CD8-positive, alpha-beta memory T cell (primary cell): ENCODE results near the gene RGCC. TPM values are rescaled to one million over a fixed set of nuclear protein-coding genes. Genes with fewer than 3 reads are reported as not detected.

Experiments
- CTCF ChIA-PET: fragments of 350-600 bp; sonication (Branson Sonifier 250); formaldehyde crosslinking; loops from one replicate; lab custom pipeline; 2021; ENCODE audit warnings: antibody characterized with exemption; lab: Charles Lee
- POLR2A ChIA-PET: fragments of 350-600 bp; sonication (Branson Sonifier 250); formaldehyde crosslinking; loops from one replicate; lab custom pipeline; 2021; ENCODE audit warnings: antibody characterized with exemption; lab: Charles Lee
- DNase-seq, 5 donors: peaks; one replicate each; pipeline versions ENCODE4 v3.0.0 to v3.0.0-alpha.2; 2020 to 2022; ENCODE audit warnings: mixed read lengths in 1 of 5
- H3K27ac ChIP-seq: one replicate; pipeline ENCODE4 v1.7.0; 2013; ENCODE audit warnings: low read depth, mild to moderate bottlenecking, low read length, moderate library complexity
- H3K27me3 ChIP-seq: 2 replicates; pipeline ENCODE4 v1.7.0; 2013; ENCODE audit warnings: low read length, mild to moderate bottlenecking; ENCODE audit not compliant: insufficient read depth, poor library complexity, severe bottlenecking
- H3K36me3 ChIP-seq: 2 replicates; pipeline ENCODE4 v1.7.0; 2013; ENCODE audit warnings: mild to moderate bottlenecking, low read length, moderate library complexity; ENCODE audit not compliant: insufficient read depth
- H3K4me1 ChIP-seq: 2 replicates; pipeline ENCODE4 v1.7.0; 2013; ENCODE audit warnings: mild to moderate bottlenecking, low read length, moderate library complexity; ENCODE audit not compliant: insufficient read depth
- H3K4me3 ChIP-seq: 2 replicates; pipeline ENCODE4 v1.7.0; 2013; ENCODE audit warnings: mild to moderate bottlenecking, low read length
- H3K9me3 ChIP-seq: 2 replicates; pipeline ENCODE4 v1.7.0; 2013; ENCODE audit warnings: mild to moderate bottlenecking, low read length
- H3K27ac Mint-ChIP-seq, 8 donors: one replicate each; pipeline ENCODE4 v1.8.0; 2020 to 2021; ENCODE audit warnings: mixed read lengths in 8 of 8, mild to moderate bottlenecking in 6 of 8, inconsistent platforms in 3 of 8, moderate library complexity in 3 of 8
- H3K27me3 Mint-ChIP-seq, 2 donors: one replicate each; pipeline ENCODE4 v1.8.0; 2020 to 2021; ENCODE audit warnings: mixed read lengths in 2 of 2, mild to moderate bottlenecking in 1 of 2, moderate library complexity in 1 of 2
- H3K36me3 Mint-ChIP-seq, 3 donors: one replicate each; pipeline ENCODE4 v1.8.0; 2020 to 2021; ENCODE audit warnings: mixed read lengths in 3 of 3, inconsistent platforms in 1 of 3, mild to moderate bottlenecking in 1 of 3
- H3K4me1 Mint-ChIP-seq, 3 donors: one replicate each; pipeline ENCODE4 v1.8.0; 2020 to 2021; ENCODE audit warnings: mixed read lengths in 3 of 3, inconsistent platforms in 1 of 3, mild to moderate bottlenecking in 1 of 3
- H3K4me3 Mint-ChIP-seq, 7 donors: one replicate each; pipeline ENCODE4 v1.8.0; 2020 to 2021; ENCODE audit warnings: mixed read lengths in 7 of 7, mild to moderate bottlenecking in 6 of 7, moderate library complexity in 4 of 7, inconsistent platforms in 2 of 7
- H3K9me3 Mint-ChIP-seq, 5 donors: one replicate each; pipeline ENCODE4 v1.8.0; 2020 to 2022; ENCODE audit warnings: mixed read lengths in 5 of 5, mild to moderate bottlenecking in 3 of 5, moderate library complexity in 2 of 5, inconsistent platforms in 1 of 5
- polyA plus RNA-seq: library from polyadenylated mRNA; unstranded; fragments of 300-500 nt; fragmentation: Illumina TruSeq; gene quantifications from one replicate; pipeline ENCODE4 v1.2.3, GENCODE V29; 2021
- total RNA-seq, 2 experiments: library from RNA; stranded (reverse); gene quantifications; one replicate each; pipeline ENCODE4 v1.2.3, GENCODE V29; 2021

The RGCC gene
- total and polyA plus RNA-seq, 3 experiments from 2014 or later = 83.0 to 110 (median 107) TPM

- H3K4me1 Mint-ChIP-seq = peaks cover 0 to 9% (median 4%) of the 10 kb centered on the region in 3 donors
- ChIA-PET POLR2A (no interaction called here), CTCF (no interaction called here)
- Histone ChIP-seq H3K27me3 (no peaks in the 10 kb centered on the region), H3K9me3 (no peaks in the 10 kb centered on the region), H3K4me1 (no peaks in the 10 kb centered on the region), H3K27ac (no peak overlapping the region), H3K4me3 (no peak overlapping the region), H3K36me3 (no peaks in the 10 kb centered on the region)
- DNase-seq = no peak
- H3K4me3 Mint-ChIP-seq = no peak overlapping the region
- H3K9me3 Mint-ChIP-seq = peaks cover 0 to 3% (median 0%) of the 10 kb centered on the region in 5 donors
- peak overlapping the region in 1 of 8 donors; percentile 72 for H3K27ac Mint-ChIP-seq
- H3K36me3 Mint-ChIP-seq = peaks cover 0 to 4% (median 0%) of the 10 kb centered on the region in 3 donors
- H3K27me3 Mint-ChIP-seq = no peaks in the 10 kb centered on the region
Measured at GRCh38 chr13:41509971-41510370, 52.6 kb downstream of the RGCC start.

- H3K4me1 ChIP-seq = no peaks in the 10 kb centered on the region
- Mint-ChIP-seq H3K36me3 (no peaks in the 10 kb centered on the region), H3K9me3 (no peaks in the 10 kb centered on the region), H3K4me1 (peaks cover 0 to 2% (median 0%) of the 10 kb centered on the region in 3 donors), H3K27me3 (no peaks in the 10 kb centered on the region), H3K27ac (no peak overlapping the region), H3K4me3 (no peak overlapping the region)
- no peak overlapping the region for H3K4me3 ChIP-seq
- H3K36me3 ChIP-seq = no peaks in the 10 kb centered on the region
- DNase-seq = no peak
- ChIA-PET POLR2A (no interaction called here), CTCF (no interaction called here)
- no peaks in the 10 kb centered on the region for H3K9me3 ChIP-seq
- H3K27ac ChIP-seq = no peak overlapping the region
- H3K27me3 ChIP-seq = no peaks in the 10 kb centered on the region
Measured at GRCh38 chr13:41511827-41512226, 54.5 kb downstream of the RGCC start.

DNA sequence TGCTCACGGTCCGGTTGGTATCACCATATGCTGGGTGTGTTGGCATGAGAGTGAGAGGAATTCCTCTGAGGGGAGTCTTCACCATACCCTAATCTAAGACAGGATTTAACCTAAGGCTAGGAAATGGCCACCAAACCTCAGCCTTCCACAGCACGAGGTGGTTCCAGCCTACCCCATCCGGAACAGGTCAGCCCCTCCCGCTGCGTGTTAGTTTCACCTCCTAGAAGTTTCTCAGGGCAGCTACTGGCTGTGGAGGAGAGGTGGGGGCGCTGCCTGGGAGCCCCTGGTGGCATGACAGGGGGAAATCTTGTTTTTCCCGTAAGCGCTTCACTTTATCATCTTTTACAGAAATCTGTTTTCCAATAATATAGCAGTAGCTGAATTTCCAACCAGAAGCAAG, 55.1 kb downstream of the RGCC start:
- H3K27me3 Mint-ChIP-seq = no peaks in the 10 kb centered on the region
- ChIA-PET CTCF (no interaction called here), POLR2A (no interaction called here)
- Histone ChIP-seq H3K4me1 (no peaks in the 10 kb centered on the region), H3K27me3 (no peaks in the 10 kb centered on the region), H3K4me3 (no peak overlapping the region), H3K36me3 (no peaks in the 10 kb centered on the region), H3K9me3 (no peaks in the 10 kb centered on the region), H3K27ac (no peak overlapping the region)
- H3K36me3 Mint-ChIP-seq = no peaks in the 10 kb centered on the region
- H3K4me3 Mint-ChIP-seq = no peak overlapping the region
- DNase-seq = peak in 1 of 5 donors; percentile 11
- no peaks in the 10 kb centered on the region for H3K9me3 Mint-ChIP-seq
- H3K27ac Mint-ChIP-seq = peak overlapping the region in 3 of 8 donors; percentile 29 to 79 (median 42)
- peaks cover 0 to 2% (median 0%) of the 10 kb centered on the region in 3 donors for H3K4me1 Mint-ChIP-seq

GRCh38 chr13:41513600-41513999, 56.2 kb downstream of the RGCC start:
- peaks cover 0 to 5% (median 3%) of the 10 kb centered on the region in 3 donors for H3K36me3 Mint-ChIP-seq
- CTCF ChIA-PET = no interaction called here
- Histone ChIP-seq H3K9me3 (no peaks in the 10 kb centered on the region), H3K4me1 (no peaks in the 10 kb centered on the region), H3K4me3 (no peak overlapping the region), H3K36me3 (no peaks in the 10 kb centered on the region), H3K27me3 (no peaks in the 10 kb centered on the region), H3K27ac (no peak overlapping the region)
- DNase-seq = no peak
- peak overlapping the region in 2 of 8 donors; percentile 15 to 75 for H3K27ac Mint-ChIP-seq
- H3K27me3 Mint-ChIP-seq = no peaks in the 10 kb centered on the region
- no peak overlapping the region for H3K4me3 Mint-ChIP-seq
- peaks cover 0 to 2% (median 0%) of the 10 kb centered on the region in 3 donors for H3K4me1 Mint-ChIP-seq
- no peaks in the 10 kb centered on the region for H3K9me3 Mint-ChIP-seq
- POLR2A ChIA-PET = no interaction called here

- POLR2A ChIA-PET = no interaction called here
Measured at GRCh38 chr13:41514853-41515395, 57.6 kb downstream of the RGCC start.

DNA sequence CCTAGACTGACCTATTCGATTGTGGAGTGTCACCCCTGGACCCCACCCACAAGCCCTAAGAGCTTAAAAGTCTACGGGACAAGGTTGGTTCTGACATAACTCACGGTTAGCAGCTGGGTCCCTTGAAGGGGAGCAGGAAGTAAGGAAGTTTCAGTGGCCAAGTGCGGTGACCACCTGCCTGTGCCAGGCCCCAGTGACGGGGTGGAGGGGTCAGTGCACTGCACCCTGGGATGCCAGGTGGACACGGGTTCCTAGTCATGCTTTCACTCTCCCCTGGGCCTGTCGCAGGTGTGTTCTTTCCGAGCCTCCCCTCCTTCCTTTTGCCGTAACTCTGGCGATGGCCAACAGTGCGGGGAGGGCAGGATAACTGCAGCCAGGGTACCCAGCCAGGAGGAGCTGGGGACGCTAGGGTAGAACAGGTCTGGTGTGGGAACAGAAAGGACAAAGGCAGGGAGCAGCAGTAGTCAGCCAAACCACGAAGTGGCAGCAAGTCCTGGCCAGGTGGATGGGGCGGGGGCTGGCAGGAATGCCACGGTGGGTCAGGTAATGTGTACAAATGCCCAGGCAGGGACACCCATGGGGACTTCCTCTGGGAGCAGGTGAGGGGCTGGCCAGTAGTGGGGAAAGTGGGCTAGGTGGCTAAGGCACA, 58.3 kb downstream of the RGCC start:
- CTCF ChIA-PET = no interaction called here
- Histone ChIP-seq H3K4me3 (no peak overlapping the region), H3K4me1 (no peaks in the 10 kb centered on the region), H3K27me3 (no peaks in the 10 kb centered on the region), H3K27ac (no peak overlapping the region), H3K9me3 (no peaks in the 10 kb centered on the region), H3K36me3 (no peaks in the 10 kb centered on the region)
- DNase-seq = no peak
- Mint-ChIP-seq H3K4me1 (peaks cover 0 to 2% (median 0%) of the 10 kb centered on the region in 3 donors), H3K4me3 (no peak overlapping the region), H3K9me3 (no peaks in the 10 kb centered on the region), H3K27me3 (no peaks in the 10 kb centered on the region), H3K36me3 (peaks cover 0 to 5% (median 3%) of the 10 kb centered on the region in 3 donors), H3K27ac (no peak overlapping the region)
- POLR2A ChIA-PET = no interaction called here

More at GRCh38 chr13:41514853-41515395, 57.6 kb downstream of the RGCC start:
- Mint-ChIP-seq H3K36me3 (peaks cover 0 to 5% (median 3%) of the 10 kb centered on the region in 3 donors), H3K27me3 (no peaks in the 10 kb centered on the region), H3K4me1 (peaks cover 0 to 2% (median 0%) of the 10 kb centered on the region in 3 donors), H3K4me3 (no peak overlapping the region), H3K9me3 (no peaks in the 10 kb centered on the region), H3K27ac (peak overlapping the region in 1 of 8 donors; percentile 43)
- Histone ChIP-seq H3K4me1 (no peaks in the 10 kb centered on the region), H3K9me3 (no peaks in the 10 kb centered on the region), H3K4me3 (no peak overlapping the region), H3K36me3 (no peaks in the 10 kb centered on the region), H3K27ac (no peak overlapping the region), H3K27me3 (no peaks in the 10 kb centered on the region)
- no peak for DNase-seq
- CTCF ChIA-PET = no interaction called here

DNA sequence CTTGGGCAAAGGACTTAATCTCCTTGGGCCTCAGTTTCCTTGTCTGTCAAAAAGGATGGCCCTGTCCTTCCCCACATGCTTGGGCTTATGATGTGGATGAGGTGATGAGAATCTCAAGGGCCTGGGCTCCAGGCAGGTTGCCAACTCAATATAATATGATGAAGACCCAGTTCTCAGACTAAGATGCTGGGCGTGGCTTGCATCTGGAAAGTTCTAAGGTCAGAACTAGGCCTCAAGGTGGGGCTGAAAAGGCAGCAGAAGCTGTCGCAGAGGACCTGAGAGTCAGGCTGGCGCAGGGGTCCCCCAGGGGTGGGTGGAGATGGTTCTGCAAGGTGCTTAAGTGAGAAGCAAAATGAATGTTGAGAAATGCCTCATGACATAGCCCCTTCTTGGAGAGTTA, 58.8 kb downstream of the RGCC start:
- no peaks in the 10 kb centered on the region for H3K27me3 Mint-ChIP-seq
- CTCF ChIA-PET = no interaction called here

DNA sequence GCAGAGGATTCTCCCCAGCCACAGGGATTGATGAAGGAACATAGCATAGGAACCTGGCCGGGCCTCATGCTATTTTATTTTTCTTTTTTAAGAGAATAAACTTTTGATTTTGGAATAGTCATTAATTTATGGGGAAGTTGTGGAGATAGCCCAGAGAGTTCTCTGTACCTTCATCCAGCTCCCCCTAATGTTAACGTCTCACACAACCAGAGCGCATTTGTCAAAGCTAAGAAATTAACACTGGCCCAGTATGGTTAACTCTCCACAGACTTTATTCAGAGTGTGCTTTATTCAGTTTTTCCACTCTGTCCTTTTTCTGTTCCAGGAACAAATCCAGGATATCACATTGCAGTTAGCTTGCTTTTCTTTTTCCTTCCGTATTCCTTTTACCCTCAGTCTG, 59.4 kb downstream of the RGCC start:
- Mint-ChIP-seq H3K4me3 (no peak overlapping the region), H3K36me3 (peaks cover 0 to 5% (median 3%) of the 10 kb centered on the region in 3 donors), H3K4me1 (peaks cover 0 to 2% (median 0%) of the 10 kb centered on the region in 3 donors), H3K27me3 (no peaks in the 10 kb centered on the region), H3K27ac (no peak overlapping the region), H3K9me3 (no peaks in the 10 kb centered on the region)
- H3K4me3 ChIP-seq = no peak overlapping the region
- POLR2A ChIA-PET = no interaction called here
- H3K36me3 ChIP-seq = no peaks in the 10 kb centered on the region
- CTCF ChIA-PET = no interaction called here
- H3K27ac ChIP-seq = no peak overlapping the region
- H3K4me1 ChIP-seq = no peaks in the 10 kb centered on the region
- no peaks in the 10 kb centered on the region for H3K27me3 ChIP-seq
- no peaks in the 10 kb centered on the region for H3K9me3 ChIP-seq
- no peak for DNase-seq

More for the DNA sequence above, 58.8 kb downstream of the RGCC start:
- H3K9me3 Mint-ChIP-seq = no peaks in the 10 kb centered on the region
- H3K36me3 Mint-ChIP-seq = peaks cover 0 to 5% (median 3%) of the 10 kb centered on the region in 3 donors
- POLR2A ChIA-PET = no interaction called here
- H3K4me3 Mint-ChIP-seq = no peak overlapping the region
- no peaks in the 10 kb centered on the region for H3K36me3 ChIP-seq
- H3K4me1 ChIP-seq = no peaks in the 10 kb centered on the region
- H3K4me1 Mint-ChIP-seq = peaks cover 0 to 2% (median 0%) of the 10 kb centered on the region in 3 donors
- H3K27ac ChIP-seq = no peak overlapping the region
- no peak overlapping the region for H3K4me3 ChIP-seq
- DNase-seq = no peak
- H3K27me3 ChIP-seq = no peaks in the 10 kb centered on the region
- no peaks in the 10 kb centered on the region for H3K9me3 ChIP-seq
- H3K27ac Mint-ChIP-seq = no peak overlapping the region
